ENCODE data around the gene SARS2.

GRCh38 chr19:38904581-38905539 lies 25.7 kb downstream of the SARS2 start:
- TF ChIP-seq GATA3 (IDR thresholded peaks at IDR 0.05; ENCODE audit: low read depth, low read length), result no peak
- no peak for TF ChIP-seq GATA2 (IDR thresholded peaks at IDR 0.05; ENCODE audit: low read depth, low read length)

Measured in SH-SY5Y (cell line).